HG03108 (cell line): ENCODE data around the gene VLDLR.

Experiments used
- ATAC-seq: cut with Tn5 transposase; IDR thresholded peaks from one replicate; pipeline ENCODE4 v1.9.1; 2021; ENCODE audit warnings: moderate library complexity; ENCODE audit not compliant: unreplicated experiment

The VLDLR gene

DNA sequence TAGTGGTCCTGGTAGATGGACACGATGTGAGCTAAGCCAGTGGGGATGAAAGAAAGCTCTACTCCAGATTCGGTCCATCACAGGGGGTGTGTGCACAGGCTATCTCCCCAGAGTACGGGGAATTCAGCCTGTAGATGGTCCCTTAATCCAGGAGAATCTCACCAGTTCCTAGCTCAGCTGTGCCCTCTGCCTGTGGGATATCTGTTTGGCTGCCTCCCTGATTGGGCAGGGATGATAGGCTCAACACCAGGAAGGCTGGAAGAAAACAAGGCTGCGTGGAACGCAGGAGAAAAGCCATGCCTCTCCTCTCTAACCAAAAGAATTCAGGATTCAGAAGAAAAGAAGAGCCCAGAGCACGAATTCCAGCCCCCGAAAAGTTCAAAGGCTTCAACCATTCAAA is 40.9 kb downstream of the VLDLR start:
- ATAC-seq = no peak

DNA sequence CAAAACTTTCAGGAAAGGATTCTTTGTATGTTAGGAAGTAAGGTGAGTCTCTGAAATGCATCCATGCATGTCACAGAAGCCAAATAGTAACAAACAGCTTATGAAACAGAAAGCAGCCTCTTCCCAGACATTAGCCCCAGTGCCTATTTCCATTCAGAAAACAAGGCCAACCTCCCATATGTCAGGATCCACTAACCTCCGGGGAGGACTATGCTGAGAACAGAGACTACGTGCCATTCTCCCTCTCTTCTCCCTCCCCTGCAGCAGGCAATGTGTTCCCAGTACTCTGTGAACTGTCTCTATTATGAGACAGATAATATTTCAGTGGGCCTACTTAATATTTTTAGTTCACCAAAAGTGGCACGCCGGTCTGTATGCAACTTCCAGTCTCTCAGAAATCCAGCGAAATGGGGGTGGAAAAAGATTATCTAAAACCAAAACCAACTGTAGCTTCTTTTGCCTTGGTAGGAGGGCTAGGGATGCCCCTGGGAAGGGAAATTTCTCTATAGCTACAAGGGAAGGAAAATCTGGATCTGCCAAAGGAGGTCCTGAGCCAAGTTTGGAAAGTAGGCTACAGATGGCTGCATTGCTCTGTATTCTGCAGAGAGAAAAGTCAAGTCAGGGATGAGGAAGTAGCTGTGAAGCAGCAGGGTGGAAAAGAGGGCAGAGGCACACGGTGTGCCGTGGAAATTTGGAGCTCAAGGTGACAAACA is 42.0 kb downstream of the VLDLR start:
- no peak for ATAC-seq

DNA sequence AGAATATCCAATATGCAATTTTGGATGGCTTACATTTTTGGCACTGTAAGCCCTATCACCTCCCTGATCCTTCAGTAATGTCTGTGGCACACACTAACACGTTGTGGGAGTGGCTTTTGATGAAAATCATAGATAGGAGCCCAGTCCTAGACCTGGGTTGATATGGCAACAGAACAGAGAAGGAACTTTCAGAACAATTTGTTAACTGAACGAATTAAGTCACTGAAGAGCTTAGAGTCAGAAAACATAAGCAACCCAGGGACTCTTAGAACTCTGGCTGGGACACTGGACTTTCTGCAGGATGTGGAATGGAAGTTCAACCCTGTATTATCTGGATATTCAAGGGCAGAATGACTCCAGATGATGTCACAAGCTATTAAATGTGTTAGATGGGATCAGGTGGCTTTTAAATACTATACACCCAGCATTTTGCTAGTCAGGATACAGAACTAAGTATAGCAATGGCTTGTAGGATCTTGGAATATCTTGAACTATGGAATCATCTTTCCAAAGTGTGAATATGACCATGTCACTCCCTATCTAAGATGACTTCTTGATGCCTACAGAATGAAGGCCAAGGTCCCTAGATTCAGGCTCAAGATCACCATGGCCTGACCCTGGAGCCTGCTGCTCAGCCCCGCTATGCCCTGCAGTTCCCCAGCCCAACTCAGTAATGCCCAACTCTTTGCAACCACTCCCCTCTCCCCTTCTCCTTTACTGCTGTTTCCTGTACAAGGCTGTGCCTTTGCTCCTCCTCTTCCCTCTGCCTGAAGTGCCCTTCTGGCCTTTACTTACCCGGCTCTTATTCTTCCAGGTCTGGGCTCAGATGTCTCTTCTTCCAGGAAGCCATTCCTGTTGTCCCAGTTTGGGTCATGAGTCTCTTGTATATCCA is 42.8 kb downstream of the VLDLR start:
- no peak for ATAC-seq

DNA sequence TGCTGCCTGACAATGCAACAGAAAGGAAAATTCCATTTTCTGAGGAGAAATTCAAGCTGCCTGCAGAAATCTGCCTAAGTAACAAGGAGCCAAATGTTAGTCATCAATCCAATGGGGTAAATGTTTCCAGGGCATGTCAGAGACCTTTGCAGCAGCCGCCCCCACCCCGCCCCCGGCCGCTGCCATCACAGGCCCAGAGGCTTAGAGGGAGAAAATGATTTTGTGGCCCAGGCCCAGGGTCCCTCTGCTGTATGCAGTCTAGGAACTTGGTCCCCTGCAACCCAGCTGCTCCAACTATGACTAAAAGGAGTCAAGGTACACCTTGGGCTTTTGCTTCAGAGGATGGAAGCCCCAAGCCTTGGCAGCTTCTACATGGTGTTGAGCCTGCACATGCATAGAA is 45.0 kb downstream of the VLDLR start:
- ATAC-seq = no peak

DNA sequence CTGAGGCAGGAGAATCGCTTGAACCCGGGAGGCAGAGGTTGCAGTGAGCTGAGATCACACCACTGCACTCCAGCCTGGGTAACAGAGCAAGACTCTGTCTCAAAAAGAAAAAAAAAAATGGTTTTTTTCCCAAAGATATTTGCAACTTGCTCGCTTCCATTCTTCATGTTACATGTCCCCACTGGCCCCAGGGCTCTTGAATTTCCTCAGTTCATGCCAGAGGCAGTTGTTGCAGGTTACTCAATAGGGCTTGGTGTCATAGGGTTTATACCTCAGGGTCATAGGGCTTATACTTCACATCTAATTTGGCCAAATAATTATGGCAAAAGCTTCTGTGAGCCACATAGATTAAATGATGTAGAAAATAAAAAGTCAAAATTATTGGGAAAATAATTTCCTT is 51.6 kb downstream of the VLDLR start:
- ATAC-seq = no peak

DNA sequence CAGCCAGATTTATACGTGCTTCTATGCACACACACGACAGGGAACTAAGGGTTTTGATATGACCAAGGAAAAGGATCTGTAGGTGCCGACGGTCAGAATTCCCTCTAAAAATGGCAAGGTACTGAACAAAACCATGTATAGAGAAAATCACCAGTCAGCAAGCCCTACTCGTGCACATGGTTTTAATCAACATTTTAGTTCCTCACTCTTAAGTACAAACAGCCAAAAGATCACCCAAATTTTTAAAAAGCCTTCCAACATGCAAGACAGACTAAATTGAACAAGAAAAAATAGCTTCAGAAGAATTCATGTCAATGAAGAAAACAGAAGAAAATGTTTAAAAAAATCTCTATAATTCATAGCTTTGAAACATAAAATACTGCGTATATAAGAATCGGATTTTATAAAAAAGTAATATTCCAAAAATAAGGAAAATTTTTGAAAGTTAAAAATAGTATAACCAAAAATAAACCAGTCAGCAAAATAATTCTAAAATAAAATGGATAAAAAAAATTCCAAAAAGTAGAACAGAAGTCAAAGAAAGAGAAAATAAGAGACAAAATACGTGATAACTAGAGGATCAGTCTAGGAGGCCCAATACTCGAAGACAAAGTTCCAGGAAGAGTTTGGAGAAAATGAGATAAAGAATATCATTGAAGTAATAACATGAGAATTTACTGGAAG is 52.7 kb downstream of the VLDLR start:
- ATAC-seq = no peak

DNA sequence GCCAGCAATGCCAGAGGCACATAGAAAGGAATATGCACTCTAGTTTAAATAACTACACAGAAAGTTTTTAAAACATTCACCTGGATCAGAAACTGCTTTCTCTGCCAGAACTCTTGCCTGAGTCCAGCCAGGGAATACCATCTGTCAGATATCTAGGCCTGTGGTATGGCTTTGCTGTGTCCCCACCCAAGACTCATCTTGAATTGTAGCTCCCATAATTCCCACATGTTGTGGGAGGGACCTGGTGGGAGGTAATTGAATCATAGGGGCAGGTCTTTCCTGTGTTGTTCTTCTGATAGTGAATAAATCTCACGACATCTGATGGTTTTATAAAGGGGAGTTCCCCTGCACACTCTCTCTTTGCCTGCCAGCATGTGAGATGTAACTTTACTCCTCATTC is 54.2 kb downstream of the VLDLR start:
- ATAC-seq = no peak

DNA sequence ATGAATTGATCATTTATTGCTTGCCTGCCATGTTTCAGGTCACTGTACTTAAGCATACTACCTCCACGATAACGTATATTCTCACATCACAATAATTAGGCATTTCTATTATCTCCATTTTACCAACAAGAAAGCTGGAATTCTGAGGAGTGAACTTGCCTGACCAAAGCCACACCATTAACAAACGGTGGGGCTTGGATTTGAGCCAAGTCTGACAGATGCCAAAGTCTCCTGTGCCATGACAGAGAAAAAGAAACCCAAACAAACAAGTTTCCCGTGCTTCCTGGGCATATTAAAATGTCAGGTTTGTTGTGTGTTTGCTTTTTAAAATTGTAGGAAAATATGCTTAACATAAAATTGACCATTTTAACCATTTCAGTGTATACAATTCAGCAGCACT is 54.9 kb downstream of the VLDLR start:
- no peak for ATAC-seq

DNA sequence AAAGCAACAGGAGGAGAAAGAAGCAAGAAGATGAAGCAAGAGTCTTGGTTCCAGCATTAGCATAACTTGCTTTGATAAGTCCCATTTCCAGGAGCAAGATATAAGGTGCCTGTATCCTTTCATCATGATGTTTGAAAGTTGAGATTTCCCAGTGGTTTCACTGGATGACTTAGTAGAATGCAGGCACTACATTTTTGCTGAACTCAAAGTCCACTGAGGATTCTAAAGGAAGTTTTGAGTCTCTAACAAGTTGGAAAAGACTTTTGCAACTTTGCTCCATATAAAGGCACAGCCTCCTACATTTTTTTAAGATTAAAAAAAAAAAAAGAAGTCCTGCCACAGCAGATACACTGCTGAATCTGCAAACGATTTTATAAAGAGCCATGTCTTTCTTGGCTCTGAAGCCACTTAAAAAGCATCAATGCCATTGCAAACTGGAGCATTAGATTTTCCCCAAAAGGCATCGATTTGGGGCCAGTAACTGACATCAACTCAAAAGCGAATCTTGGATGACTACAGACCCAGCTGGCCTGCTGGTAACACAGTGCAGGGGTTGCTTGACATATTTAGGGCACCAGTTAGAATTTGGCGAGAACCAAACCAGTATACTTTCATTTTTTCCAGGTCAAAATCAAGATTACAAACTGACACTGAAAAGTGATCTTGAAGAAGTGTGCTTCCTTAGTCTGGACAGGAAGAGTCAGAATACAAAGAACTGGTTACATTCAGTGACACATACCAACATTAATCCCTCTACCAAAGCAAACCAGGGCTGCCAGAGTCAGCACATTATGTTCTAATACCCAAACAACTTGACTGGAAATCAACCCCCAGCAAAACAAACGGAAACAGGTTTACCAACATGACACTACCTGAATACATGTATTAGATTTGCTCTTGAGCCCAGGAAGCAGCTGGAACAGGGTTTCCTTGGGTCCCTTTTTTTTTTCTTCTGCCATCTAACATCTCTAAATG is 56.6 kb downstream of the VLDLR start:
- no peak for ATAC-seq

DNA sequence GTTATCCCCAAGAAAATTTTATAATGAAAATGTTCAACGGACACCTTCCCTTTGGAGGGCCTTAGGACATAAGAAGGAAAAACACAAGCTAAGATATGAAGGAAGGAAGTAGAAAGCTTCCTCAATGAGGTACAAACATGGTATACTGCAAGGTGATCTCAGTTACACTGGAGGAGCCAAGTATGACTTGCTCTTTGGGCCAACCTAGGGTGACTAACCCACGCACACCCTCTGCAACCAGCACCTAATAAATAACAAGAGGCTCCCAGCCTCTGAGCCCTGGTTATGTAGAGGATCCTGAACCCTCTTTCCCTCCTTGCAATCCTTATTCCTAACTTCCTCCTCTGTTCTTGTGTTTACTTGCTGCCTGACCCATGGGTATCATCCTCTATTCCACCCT is 57.4 kb downstream of the VLDLR start:
- ATAC-seq = no peak

DNA sequence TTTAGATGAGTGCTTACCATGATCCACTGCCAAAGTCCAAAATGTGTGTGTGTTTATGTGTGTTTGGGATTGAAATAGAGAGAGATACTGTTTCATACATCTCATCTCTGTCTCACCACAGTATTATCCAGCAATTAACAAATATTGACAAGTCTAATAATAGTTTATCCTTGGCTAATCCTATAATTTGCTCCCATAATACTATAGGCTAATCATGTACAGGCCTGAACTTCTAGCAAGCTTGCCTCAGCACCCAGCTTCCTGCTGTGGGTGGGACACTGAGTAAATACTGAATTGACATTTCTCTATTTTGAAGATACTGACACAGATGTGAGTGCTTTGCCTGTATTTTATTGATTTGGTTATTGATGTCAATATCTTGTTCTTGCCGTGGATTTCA is 60.4 kb downstream of the VLDLR start:
- no peak for ATAC-seq

DNA sequence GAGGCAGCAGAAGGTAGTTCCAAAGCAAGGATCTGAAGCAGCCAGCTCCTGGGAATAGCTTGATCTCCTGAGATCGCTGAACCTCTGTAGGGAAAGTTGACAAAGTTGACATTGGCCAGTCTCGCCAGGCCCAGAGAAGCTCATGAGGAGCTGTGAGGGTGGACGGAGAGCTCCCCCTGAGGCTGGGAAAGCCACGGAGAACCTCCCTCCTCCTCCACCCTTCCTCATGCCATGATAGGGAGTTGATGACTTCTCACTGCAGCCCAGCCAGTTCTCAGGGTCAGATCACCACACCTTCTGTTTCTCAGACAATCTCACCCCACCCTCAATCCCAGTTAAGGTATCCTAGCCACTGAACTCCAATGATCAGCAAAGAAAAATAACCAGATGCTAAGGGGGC is 65.3 kb downstream of the VLDLR start:
- no peak for ATAC-seq

DNA sequence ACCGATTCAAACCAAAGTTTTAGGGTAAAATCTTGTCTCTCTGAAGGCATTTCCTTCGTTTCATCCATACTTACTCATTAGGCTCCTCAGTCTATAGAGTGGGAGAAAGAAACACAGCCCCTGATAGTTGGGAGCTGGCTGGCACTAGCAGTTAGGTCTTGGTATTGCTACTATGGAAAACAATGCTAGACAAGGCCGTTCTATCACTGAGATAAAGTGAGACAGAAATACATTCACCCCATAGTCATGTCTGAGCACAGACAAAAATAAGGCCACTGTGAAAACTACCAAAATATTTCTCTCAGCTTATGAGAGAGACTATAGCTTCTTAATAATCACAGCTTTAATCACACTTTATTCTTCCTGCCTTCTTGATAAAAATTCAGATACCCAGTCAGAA is 67.0 kb downstream of the VLDLR start:
- ATAC-seq = no peak

DNA sequence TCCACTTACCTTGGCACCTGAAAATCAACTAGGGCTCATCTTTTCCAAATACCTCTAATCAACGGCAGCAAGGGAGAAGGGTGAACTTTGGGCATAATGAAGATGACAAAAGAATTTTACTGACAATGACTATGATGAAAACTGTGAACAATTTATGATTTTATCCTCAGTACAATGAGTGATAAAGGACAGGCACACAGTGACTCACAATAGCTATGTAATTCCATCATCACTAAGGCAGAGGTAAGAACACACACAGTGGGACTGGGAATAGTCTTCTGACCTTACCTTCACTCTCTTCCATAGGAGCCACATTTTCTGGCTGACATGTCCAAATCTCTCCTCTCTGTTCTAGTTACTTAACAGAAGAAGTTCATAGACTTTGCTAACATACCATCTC is 69.6 kb downstream of the VLDLR start:
- ATAC-seq = no peak

DNA sequence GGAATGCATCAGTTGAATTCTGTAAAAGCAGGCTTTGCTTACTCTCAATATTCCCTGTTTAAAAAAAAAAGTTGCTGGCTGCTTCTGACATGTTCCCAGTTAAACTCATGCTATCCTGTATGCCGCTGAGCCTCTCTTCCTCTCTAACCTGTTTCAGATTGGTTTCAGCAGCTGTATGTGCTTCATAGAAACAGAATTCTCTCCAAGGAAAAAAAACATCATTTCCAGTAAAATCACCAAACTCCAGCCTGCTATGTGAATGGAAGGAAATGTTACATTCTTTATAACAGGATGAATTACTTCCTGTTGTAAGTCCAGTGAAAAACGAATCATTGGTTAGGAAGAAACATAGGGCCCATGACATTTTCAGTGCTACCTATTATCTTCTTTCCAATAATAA is 70.0 kb downstream of the VLDLR start:
- ATAC-seq = no peak

DNA sequence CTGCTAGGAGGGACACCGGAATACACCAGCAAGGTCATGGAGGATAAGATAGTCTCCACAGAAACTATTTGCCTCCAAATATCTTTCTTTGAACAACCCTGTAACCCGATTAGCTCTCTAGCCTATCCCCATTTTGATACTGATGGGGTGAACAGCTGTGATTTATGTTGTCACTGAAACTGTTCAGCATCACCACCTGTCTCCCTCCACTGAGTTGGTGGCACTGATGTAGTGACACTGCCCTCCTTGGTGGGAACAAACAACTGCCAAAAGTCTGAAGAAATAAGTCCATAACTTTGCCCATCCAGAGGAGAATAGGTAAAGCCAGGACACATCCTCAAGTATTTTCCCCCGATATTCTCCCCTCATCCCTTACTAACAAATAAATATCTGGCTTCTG is 71.5 kb downstream of the VLDLR start:
- ATAC-seq = no peak

DNA sequence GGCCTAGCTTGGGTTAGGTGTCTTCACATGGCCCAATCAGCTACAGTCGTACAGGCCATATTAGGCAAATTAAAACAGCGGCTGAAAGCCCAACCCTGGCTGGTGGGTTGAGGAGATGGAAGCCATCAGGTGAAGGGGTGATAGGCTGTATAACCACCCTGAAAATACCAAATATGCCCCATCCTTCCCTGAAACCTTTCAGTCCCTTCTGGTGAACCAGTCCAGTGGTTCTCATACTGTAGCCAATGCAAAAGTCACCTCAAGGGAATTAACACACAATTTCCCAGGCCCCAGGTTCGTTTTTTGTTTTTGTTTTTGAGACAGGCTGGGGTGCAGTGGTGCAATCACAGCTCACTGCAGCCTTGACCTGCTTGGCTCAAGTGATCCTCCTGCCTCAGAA is 75.9 kb downstream of the VLDLR start:
- ATAC-seq = no peak

DNA sequence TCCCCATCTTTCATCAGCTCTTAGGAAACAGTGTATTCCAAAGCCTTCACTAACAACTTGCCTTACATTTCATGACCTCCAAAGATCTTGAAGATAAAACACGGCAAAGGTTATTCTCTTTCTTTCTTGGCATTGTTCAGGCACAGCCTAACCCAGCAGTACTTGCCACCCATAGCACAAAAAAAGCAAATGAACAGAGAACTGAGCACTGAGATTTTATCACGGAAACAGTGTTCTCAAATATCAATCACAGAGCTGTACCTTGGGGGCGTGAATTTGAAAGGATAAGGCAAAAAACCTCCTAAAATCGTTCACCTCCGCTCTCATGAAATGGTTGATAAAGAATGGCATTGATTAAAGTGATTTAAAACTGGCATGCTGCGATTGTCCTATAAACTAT is 78.8 kb downstream of the VLDLR start:
- ATAC-seq = no peak

DNA sequence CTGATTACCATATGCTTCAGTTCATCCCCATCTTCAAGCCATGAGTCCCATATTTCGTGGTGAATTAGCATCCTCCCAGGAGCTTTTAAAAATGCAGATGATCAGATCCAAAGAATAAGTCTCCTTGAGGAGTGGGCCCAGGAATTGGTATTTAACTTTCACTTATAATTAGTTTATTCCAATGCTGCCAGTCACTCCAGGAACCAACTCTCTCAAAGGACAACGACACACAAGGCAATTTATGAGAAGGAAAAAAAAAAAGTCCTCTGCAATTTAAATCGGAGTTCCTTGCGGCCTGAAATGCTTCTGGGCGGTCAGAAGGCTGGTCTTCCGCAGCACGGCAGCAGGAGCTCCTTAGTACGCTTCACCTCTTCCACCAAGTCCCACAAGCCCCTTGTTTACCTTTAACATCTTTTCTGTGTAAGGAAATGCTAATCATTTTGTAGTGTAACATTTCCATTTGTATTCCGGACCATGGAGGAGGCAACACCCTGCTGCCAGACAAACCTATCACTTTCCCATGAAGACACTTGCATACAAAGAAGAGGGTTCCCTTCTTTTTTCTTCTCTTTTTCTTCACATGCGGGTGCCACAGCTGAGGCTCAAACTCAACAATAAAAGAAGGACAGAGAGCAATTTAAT is 79.4 kb downstream of the VLDLR start:
- no peak for ATAC-seq

DNA sequence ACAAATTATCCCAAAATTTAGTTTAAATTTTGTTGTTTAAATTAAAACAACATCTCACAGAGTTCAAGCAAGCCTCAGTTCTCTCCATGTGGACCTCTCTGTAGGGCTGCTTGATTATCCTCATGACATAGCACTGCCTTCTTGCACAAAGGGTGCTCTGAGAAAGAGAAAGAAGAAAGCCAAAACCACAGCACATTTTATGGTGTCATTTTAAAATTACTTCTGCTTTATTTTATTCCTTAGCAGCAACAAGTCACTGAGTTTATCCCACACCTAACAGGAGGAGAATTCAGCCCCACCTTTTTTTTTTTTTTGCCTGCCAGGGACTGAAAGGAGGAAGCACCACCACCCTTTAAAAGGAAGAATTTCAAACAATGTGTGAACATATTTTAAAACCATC is 82.9 kb downstream of the VLDLR start:
- no peak for ATAC-seq
